UCSD-AML1 (cell line): Measurements from ENCODE around the gene RUNX2.

Experiments
- DNase-seq: peaks from one replicate; lab custom pipeline; 2025; ENCODE audit not compliant: unreplicated experiment; lab: John Stamatoyannopoulos, UW

Gene RUNX2

GRCh38 chr6:45400021-45400420 is 71.9 kb downstream of the RUNX2 start:
- no peak for DNase-seq

- DNase-seq: no peak
These were observed 83.8 kb downstream of the RUNX2 start for GRCh38 chr6:45411959-45412358.

- DNase-seq: no peak
These were observed 87.2 kb downstream of the RUNX2 start for GRCh38 chr6:45415315-45415714.

- no peak for DNase-seq
These were observed 87.8 kb downstream of the RUNX2 start for GRCh38 chr6:45415788-45416518.

GRCh38 chr6:45416700-45417099 is 88.6 kb downstream of the RUNX2 start:
- no peak for DNase-seq

GRCh38 chr6:45417436-45417835 is 89.3 kb downstream of the RUNX2 start:
- no peak for DNase-seq

GRCh38 chr6:45419571-45420082 is 91.5 kb downstream of the RUNX2 start:
- DNase-seq: peak; percentile 68

GRCh38 chr6:45420083-45420908 is 92.2 kb downstream of the RUNX2 start:
- no peak for DNase-seq

GRCh38 chr6:45420909-45421708 is 93.0 kb downstream of the RUNX2 start:
- DNase-seq: no peak

GRCh38 chr6:45421709-45422502 is 93.8 kb downstream of the RUNX2 start:
- peak; percentile 45 for DNase-seq

GRCh38 chr6:45422503-45423110 is 94.5 kb downstream of the RUNX2 start:
- peak; percentile 45 for DNase-seq

- no peak for DNase-seq
These were observed 95.1 kb downstream of the RUNX2 start for GRCh38 chr6:45423111-45423823.

GRCh38 chr6:45423824-45424450 is 95.8 kb downstream of the RUNX2 start:
- DNase-seq: no peak

- no peak for DNase-seq
These were observed 96.3 kb downstream of the RUNX2 start for GRCh38 chr6:45424451-45424861.

GRCh38 chr6:45426251-45426650 is 98.1 kb downstream of the RUNX2 start:
- DNase-seq: no peak

- DNase-seq: no peak
These were observed 99.6 kb downstream of the RUNX2 start for GRCh38 chr6:45427726-45428125.

- no peak for DNase-seq
These were observed 100.6 kb downstream of the RUNX2 start for GRCh38 chr6:45428727-45429126.

- no peak for DNase-seq
These were observed 102.6 kb downstream of the RUNX2 start for GRCh38 chr6:45430590-45431202.
